ENCODE results near the gene PCDHB16. TPM values are rescaled to one million over a fixed set of nuclear protein-coding genes. Genes with fewer than 3 reads are reported as not detected.
A peak's percentile ranks its signal among the peaks of the same experiment; 100 is the strongest.
"Not testable (repeated sequence)": the region's sequence is repeated elsewhere in the genome, so short reads cannot be mapped to it uniquely, and the experiment has no call there.

PCDHB16 gene
- total and polyA plus RNA-seq, 4 donors = 0.09 to 0.31 (median 0.15) TPM

- TF ChIP-seq, protein P1, sequence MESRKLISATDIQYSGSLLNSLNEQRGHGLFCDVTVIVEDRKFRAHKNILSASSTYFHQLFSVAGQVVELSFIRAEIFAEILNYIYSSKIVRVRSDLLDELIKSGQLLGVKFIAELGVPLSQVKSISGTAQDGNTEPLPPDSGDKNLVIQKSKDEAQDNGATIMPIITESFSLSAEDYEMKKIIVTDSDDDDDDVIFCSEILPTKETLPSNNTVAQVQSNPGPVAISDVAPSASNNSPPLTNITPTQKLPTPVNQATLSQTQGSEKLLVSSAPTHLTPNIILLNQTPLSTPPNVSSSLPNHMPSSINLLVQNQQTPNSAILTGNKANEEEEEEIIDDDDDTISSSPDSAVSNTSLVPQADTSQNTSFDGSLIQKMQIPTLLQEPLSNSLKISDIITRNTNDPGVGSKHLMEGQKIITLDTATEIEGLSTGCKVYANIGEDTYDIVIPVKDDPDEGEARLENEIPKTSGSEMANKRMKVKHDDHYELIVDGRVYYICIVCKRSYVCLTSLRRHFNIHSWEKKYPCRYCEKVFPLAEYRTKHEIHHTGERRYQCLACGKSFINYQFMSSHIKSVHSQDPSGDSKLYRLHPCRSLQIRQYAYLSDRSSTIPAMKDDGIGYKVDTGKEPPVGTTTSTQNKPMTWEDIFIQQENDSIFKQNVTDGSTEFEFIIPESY (IDR thresholded peaks at IDR 0.05) = no peak
- peak in 1 of 2 donors; percentile 23 for TF ChIP-seq RAD21 (IDR thresholded peaks at IDR 0.05)
- TF ChIP-seq, protein P2, sequence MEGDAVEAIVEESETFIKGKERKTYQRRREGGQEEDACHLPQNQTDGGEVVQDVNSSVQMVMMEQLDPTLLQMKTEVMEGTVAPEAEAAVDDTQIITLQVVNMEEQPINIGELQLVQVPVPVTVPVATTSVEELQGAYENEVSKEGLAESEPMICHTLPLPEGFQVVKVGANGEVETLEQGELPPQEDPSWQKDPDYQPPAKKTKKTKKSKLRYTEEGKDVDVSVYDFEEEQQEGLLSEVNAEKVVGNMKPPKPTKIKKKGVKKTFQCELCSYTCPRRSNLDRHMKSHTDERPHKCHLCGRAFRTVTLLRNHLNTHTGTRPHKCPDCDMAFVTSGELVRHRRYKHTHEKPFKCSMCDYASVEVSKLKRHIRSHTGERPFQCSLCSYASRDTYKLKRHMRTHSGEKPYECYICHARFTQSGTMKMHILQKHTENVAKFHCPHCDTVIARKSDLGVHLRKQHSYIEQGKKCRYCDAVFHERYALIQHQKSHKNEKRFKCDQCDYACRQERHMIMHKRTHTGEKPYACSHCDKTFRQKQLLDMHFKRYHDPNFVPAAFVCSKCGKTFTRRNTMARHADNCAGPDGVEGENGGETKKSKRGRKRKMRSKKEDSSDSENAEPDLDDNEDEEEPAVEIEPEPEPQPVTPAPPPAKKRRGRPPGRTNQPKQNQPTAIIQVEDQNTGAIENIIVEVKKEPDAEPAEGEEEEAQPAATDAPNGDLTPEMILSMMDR (IDR thresholded peaks at IDR 0.05; ENCODE audit: low read depth, low read length, missing input control) = peak; percentile 24
- TF ChIP-seq FOXA1 (IDR thresholded peaks at IDR 0.05) = no peak
- no peak for TF ChIP-seq JUND (IDR thresholded peaks at IDR 0.05)
- no peak for TF ChIP-seq HNF4A (conservative IDR thresholded peaks at IDR 0.05)
- TF ChIP-seq, protein P3, sequence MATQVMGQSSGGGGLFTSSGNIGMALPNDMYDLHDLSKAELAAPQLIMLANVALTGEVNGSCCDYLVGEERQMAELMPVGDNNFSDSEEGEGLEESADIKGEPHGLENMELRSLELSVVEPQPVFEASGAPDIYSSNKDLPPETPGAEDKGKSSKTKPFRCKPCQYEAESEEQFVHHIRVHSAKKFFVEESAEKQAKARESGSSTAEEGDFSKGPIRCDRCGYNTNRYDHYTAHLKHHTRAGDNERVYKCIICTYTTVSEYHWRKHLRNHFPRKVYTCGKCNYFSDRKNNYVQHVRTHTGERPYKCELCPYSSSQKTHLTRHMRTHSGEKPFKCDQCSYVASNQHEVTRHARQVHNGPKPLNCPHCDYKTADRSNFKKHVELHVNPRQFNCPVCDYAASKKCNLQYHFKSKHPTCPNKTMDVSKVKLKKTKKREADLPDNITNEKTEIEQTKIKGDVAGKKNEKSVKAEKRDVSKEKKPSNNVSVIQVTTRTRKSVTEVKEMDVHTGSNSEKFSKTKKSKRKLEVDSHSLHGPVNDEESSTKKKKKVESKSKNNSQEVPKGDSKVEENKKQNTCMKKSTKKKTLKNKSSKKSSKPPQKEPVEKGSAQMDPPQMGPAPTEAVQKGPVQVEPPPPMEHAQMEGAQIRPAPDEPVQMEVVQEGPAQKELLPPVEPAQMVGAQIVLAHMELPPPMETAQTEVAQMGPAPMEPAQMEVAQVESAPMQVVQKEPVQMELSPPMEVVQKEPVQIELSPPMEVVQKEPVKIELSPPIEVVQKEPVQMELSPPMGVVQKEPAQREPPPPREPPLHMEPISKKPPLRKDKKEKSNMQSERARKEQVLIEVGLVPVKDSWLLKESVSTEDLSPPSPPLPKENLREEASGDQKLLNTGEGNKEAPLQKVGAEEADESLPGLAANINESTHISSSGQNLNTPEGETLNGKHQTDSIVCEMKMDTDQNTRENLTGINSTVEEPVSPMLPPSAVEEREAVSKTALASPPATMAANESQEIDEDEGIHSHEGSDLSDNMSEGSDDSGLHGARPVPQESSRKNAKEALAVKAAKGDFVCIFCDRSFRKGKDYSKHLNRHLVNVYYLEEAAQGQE (IDR thresholded peaks at IDR 0.05) = no peak
- no peak for TF ChIP-seq NR2F2 (IDR thresholded peaks at IDR 0.05)
- Histone ChIP-seq H3K4me3 (ENCODE audit: low read depth in 1 of 3, low read length in 3 of 3) (peak within 1 kb of the TSS in 2 of 3 donors; percentile 28 to 39), H3K9me3 (ENCODE audit: control insufficient read depth in 4 of 4, low read length in 3 of 4) (peaks cover 11 to 52% (median 22%) of the 10 kb centered on the region in 4 donors), H3K9ac (ENCODE audit: low read depth in 1 of 2, low read length in 2 of 2) (no peak within 1 kb of the TSS), H3K4me1 (ENCODE audit: control insufficient read depth in 4 of 4, insufficient read depth in 4 of 4, low read length in 3 of 4) (no peaks in the 10 kb centered on the region), H3K27me3 (ENCODE audit: control insufficient read depth in 4 of 4, insufficient read depth in 4 of 4, low read length in 3 of 4) (peaks cover 0 to 12% (median 4%) of the 10 kb centered on the region in 4 donors), H3K36me3 (ENCODE audit: control insufficient read depth in 4 of 4, insufficient read depth in 3 of 4, low read depth in 1 of 4, low read length in 3 of 4) (peaks cover 0 to 2% (median 0%) of the 10 kb centered on the region in 4 donors), H3K27ac (ENCODE audit: low read depth in 1 of 2, low read length in 2 of 2) (no peak within 1 kb of the TSS)
- WGBS = 22% methylated on average over 20 of the region's 20 CpGs
- DNase-seq (ENCODE audit: low spot score) = no peak
Measured at GRCh38 chr5:141172381-141173204, 9.6 kb upstream of the PCDHB16 start, which contains the start of gene PCDHB7. TSS of gene PCDHB7 (plus strand) at chr5:141172644. CDS start at chr5:141172836, 192 bp downstream.

- not testable (repeated sequence) for H3K4me1 ChIP-seq (ENCODE audit: control insufficient read depth in 4 of 4, insufficient read depth in 4 of 4, low read length in 3 of 4); H3K4me3 ChIP-seq (ENCODE audit: low read depth in 1 of 3, low read length in 3 of 3); H3K36me3 ChIP-seq (ENCODE audit: control insufficient read depth in 4 of 4, insufficient read depth in 3 of 4, low read depth in 1 of 4, low read length in 3 of 4); H3K27ac ChIP-seq (ENCODE audit: low read depth in 1 of 2, low read length in 2 of 2); H3K9ac ChIP-seq (ENCODE audit: low read depth in 1 of 2, low read length in 2 of 2); DNase-seq (ENCODE audit: low spot score)
- Histone ChIP-seq H3K27me3 (ENCODE audit: control insufficient read depth in 4 of 4, insufficient read depth in 4 of 4, low read length in 3 of 4) (peaks cover 0 to 12% (median 3%) of the 10 kb centered on the region in 4 donors), H3K9me3 (ENCODE audit: control insufficient read depth in 4 of 4, low read length in 3 of 4) (peaks cover 20 to 52% (median 27%) of the 10 kb centered on the region in 4 donors)
- WGBS = 36% methylated on average over 79 of the region's 79 CpGs
Measured at GRCh38 chr5:141174291-141175104, 7.7 kb upstream of the PCDHB16 start.
